Large intestine (tissue), 3 donors: ENCODE data around the gene DOLK. TPM values are rescaled to one million over a fixed set of nuclear protein-coding genes. Genes with fewer than 3 reads are reported as not detected.

ENCODE experiments used
- DNase-seq, 2 donors: peaks; one replicate each; pipeline versions ENCODE4 v3.0.0 to v3.0.0-alpha.2; 2013
- H3K27ac ChIP-seq: one replicate; pipeline ENCODE4 v1.5.1; 2013; ENCODE audit warnings: low read length
- H3K27me3 ChIP-seq: 2 replicates; pipeline ENCODE4 v1.6.1; 2013; ENCODE audit warnings: low read length; ENCODE audit not compliant: control insufficient read depth, insufficient read depth
- H3K36me3 ChIP-seq: 2 replicates; pipeline ENCODE4 v1.6.1; 2013; ENCODE audit warnings: low read length; ENCODE audit not compliant: control insufficient read depth, insufficient read depth
- H3K4me1 ChIP-seq: one replicate; pipeline ENCODE4 v1.6.1; 2013; ENCODE audit warnings: low read length; ENCODE audit not compliant: control insufficient read depth, insufficient read depth
- H3K4me3 ChIP-seq: one replicate; pipeline ENCODE4 v1.5.1; 2013; ENCODE audit warnings: low read length
- H3K9me3 ChIP-seq: one replicate; pipeline ENCODE4 v1.6.1; 2013; ENCODE audit warnings: mild to moderate bottlenecking, low read depth, low read length, moderate library complexity; ENCODE audit not compliant: control insufficient read depth
- WGBS: methylation state at CpG from one replicate; pipeline ENCODE4 v1.1.5; 2013; ENCODE audit warnings: low lambda C conversion rate; ENCODE audit not compliant: insufficient coverage; 5-methylcytosine and 5-hydroxymethylcytosine counted together
- polyA plus RNA-seq: library from polyadenylated mRNA; unstranded; fragments of 120-200 nt; gene quantifications from one replicate; pipeline ENCODE4 v1.2.1, GENCODE V29; 2013

Gene DOLK
- polyA plus RNA-seq, 1 donor = 14.8 TPM

GRCh38 chr9:128908372-128908771 is 39.0 kb downstream of the DOLK start:
- Histone ChIP-seq H3K4me3 (no peak overlapping the region), H3K27ac (no peak overlapping the region), H3K36me3 (peaks cover 50% of the 10 kb centered on the region), H3K9me3 (no peaks in the 10 kb centered on the region), H3K4me1 (peaks cover 2% of the 10 kb centered on the region), H3K27me3 (no peaks in the 10 kb centered on the region)
- WGBS = no CpG with 5 or more reads among the region's 24 CpGs
- no peak for DNase-seq

- no peak for DNase-seq
- Histone ChIP-seq H3K27me3 (no peaks in the 10 kb centered on the region), H3K4me3 (no peak overlapping the region), H3K27ac (no peak overlapping the region), H3K9me3 (no peaks in the 10 kb centered on the region), H3K36me3 (peaks cover 47% of the 10 kb centered on the region), H3K4me1 (peaks cover 9% of the 10 kb centered on the region)
- no CpG with 5 or more reads among the region's 2 CpGs for WGBS
These were observed 40.7 kb downstream of the DOLK start for GRCh38 chr9:128906741-128907140.

DNA sequence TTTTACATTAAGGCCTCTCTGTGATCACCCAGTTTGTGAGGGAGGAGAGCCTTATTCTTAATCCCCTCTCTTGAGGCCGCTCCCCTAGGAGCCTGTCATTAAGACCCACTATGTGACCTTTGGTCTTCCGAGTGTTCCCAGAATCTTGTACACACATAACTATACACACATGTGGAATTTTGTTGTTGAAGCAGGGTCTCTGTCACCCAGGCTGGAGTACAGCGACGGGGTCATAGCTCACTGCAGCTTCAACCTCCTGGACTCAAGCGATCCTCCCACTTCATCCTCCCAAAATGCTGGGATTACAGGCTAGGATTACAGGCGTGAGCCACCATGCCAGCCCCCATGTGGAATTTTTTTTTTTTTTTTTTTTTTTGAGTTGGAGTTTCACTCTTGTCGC is 41.4 kb downstream of the DOLK start:
- Histone ChIP-seq H3K36me3 (peaks cover 43% of the 10 kb centered on the region), H3K9me3 (no peaks in the 10 kb centered on the region), H3K27me3 (no peaks in the 10 kb centered on the region), H3K27ac (no peak overlapping the region), H3K4me1 (peaks cover 10% of the 10 kb centered on the region), H3K4me3 (no peak overlapping the region)
- DNase-seq = no peak
- WGBS = no CpG with 5 or more reads among the region's 7 CpGs

DNA sequence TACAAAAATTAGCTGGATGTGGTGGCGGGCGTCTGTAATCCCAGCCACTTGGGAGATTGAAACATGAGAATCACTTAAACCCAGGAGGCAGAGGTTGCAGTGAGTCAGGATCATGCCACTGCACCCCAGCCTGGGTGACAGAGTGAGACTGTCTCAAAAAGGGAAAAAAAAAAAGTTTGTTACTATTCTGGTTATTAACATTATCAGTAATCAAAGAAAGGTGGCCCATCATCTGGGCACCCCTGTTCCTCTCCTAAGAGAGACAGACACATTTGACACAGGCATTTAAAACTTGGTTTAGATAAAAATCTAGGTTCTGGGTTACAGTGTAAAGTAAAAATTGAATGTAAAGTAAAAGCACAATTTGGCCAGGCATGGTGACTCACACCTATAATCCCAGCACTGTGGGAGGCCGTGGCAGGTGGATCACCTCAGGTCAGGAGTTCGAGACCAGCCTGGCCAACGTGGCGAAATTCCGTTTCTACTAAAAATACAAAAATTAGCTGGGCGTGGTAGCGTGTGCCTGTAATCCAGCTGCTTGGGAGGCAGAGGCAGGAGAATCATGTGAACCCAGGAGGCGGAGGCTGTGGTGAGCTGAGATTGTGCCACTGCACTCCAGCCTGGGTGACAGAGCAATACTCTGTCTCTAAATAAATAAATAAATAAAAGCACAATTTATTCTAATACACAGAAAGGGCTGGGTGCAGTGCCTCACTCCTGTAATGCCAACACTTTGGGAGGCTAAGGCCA is 43.4 kb downstream of the DOLK start:
- H3K36me3 ChIP-seq = peaks cover 31% of the 10 kb centered on the region
- no peak overlapping the region for H3K27ac ChIP-seq
- peaks cover 10% of the 10 kb centered on the region for H3K4me1 ChIP-seq

DNA sequence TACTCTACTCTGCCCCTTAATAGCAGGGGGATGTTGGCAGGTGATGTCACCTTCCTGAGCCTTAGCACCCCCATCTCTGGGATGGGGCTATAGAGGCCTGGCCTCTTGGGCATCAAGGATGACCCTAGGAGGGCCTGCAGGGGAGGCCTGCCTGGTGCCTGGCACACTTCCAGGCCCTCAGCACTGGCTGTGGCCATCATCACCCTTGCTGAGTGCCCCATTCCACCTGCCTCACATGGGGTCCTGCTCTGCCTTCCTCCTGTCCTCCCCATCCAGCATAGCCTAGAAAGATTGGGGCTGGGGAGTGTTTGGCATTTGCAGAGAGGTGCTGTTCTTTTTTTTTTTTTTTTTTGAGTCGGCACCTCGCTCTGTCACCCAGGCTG is 44.3 kb downstream of the DOLK start:
- Histone ChIP-seq H3K27ac (peak overlapping the region; percentile 41), H3K27me3 (no peaks in the 10 kb centered on the region), H3K36me3 (peaks cover 29% of the 10 kb centered on the region), H3K4me1 (peaks cover 10% of the 10 kb centered on the region), H3K9me3 (no peaks in the 10 kb centered on the region), H3K4me3 (no peak overlapping the region)
- DNase-seq = no peak
- no CpG with 5 or more reads among the region's 2 CpGs for WGBS

More for the DNA sequence above, 43.4 kb downstream of the DOLK start:
- no peak for DNase-seq
- Histone ChIP-seq H3K27me3 (no peaks in the 10 kb centered on the region), H3K9me3 (no peaks in the 10 kb centered on the region), H3K4me3 (no peak overlapping the region)
- no CpG with 5 or more reads among the region's 10 CpGs for WGBS

DNA sequence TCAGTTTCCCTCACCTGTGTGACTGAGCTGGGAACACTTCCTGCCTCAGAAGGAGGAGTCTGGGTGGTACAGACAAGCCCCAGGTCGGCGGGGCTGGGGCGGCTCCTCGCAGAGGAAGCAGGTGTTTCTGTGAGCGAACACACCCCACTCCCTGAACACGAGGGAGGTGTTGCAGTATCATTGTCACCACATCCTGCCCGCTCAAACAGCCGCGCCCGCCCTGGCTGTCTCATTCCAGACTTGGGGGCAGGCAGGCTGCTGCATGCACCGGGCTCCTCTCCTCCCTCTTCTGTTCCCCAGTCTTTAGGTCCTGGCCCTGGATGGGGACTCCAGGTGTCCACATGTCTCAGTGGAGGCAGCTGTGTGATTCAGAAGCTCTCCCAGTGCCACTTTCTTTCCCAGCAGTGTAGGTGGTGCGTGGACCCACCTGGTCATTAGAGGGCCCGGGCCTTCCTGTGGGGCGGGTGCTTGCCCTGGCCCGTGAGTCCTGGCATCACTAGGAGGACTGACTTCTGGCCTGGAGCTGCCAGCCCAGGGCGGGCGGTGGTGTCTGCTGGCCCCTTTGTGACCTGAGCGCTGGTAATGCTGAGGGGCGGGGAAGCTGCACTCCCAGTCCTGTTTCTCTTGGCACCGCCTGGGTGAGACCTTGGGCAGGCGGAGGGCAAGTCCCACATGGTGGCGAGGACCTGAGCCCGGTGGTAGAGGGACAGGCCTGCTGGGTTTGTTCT is 44.9 kb downstream of the DOLK start:
- 40% methylated on average over 1 of the region's 23 CpGs for WGBS
- no peak overlapping the region for H3K4me3 ChIP-seq
- DNase-seq = peak in 1 of 2 donors; percentile 72

GRCh38 chr9:128901822-128902221 is 45.6 kb downstream of the DOLK start:
- WGBS = no CpG with 5 or more reads among the region's 5 CpGs
- Histone ChIP-seq H3K36me3 (peaks cover 27% of the 10 kb centered on the region), H3K27me3 (no peaks in the 10 kb centered on the region), H3K4me1 (peaks cover 10% of the 10 kb centered on the region), H3K9me3 (no peaks in the 10 kb centered on the region), H3K27ac (peak overlapping the region; percentile 56), H3K4me3 (no peak overlapping the region)
- DNase-seq = no peak

More for the DNA sequence above, 44.9 kb downstream of the DOLK start:
- no peaks in the 10 kb centered on the region for H3K27me3 ChIP-seq
- H3K36me3 ChIP-seq = peaks cover 26% of the 10 kb centered on the region
- H3K4me1 ChIP-seq = peaks cover 10% of the 10 kb centered on the region
- no peaks in the 10 kb centered on the region for H3K9me3 ChIP-seq
- peak overlapping the region; percentile 56 for H3K27ac ChIP-seq

DNA sequence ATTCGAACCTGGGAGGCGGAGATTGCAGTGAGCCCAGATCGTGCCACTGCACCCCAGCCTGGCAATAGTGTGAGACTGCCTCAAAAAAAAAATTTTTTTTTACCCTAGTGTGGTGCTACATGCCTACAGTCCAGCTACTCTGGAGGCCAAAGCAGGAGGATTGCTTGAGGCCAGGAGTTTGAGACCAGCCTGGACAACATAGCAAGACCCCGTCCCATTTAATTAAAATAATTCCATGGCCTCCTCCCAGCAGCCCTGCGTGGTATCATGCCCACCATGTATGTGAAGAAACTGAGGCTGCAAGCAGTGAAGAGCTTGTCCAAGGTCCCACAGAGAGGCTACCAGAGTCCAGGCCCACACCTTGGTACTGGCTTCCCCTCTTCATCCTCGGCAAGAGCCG is 46.0 kb downstream of the DOLK start:
- Histone ChIP-seq H3K4me1 (peaks cover 10% of the 10 kb centered on the region), H3K27me3 (no peaks in the 10 kb centered on the region), H3K27ac (no peak overlapping the region), H3K4me3 (no peak overlapping the region), H3K36me3 (peaks cover 31% of the 10 kb centered on the region), H3K9me3 (no peaks in the 10 kb centered on the region)
- no CpG with 5 or more reads among the region's 7 CpGs for WGBS
- DNase-seq = no peak

DNA sequence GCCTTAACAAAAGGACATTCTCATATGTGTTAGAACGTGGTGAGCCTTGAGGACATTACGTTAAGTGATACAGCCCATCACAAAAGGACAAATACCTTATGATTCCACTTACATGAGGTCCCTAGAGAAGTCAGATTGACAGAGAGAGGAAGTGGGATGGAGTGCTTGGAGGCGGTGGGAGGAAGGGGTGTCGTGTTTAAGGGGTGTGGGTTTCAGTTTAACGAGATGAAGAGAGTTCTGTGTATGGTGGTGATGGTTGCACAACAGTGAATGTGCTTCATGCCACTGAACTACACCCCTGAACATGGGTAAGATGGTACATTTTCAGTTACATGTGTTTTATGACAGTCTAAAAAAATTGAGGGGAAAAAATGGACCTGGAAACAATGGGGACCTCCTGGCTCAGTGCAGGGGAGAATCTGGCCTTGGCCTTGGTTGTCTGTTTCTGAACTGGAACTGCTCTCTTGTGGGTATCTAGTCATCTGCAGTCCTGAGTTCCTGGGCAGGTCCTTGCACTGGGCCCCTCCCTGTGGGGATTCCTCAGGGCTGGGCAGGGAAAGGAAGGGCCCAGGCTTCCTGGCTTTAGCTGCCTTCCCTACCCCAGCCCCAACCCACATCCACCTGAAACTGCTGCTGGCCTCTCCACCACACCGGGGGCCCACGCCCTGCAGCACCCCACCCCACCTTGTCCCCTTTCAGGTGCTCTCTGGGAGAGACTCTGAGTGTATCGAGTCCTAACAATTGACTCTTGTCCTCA is 47.7 kb downstream of the DOLK start:
- no peaks in the 10 kb centered on the region for H3K9me3 ChIP-seq
- DNase-seq = peak in 1 of 2 donors; percentile 25
- peak overlapping the region; percentile 25 for H3K27ac ChIP-seq
- WGBS = 60% methylated on average over 1 of the region's 8 CpGs
- H3K36me3 ChIP-seq = peaks cover 37% of the 10 kb centered on the region
- peaks cover 10% of the 10 kb centered on the region for H3K4me1 ChIP-seq
- H3K27me3 ChIP-seq = no peaks in the 10 kb centered on the region
- H3K4me3 ChIP-seq = no peak overlapping the region

- Histone ChIP-seq H3K27ac (no peak overlapping the region), H3K9me3 (no peaks in the 10 kb centered on the region), H3K4me1 (peaks cover 10% of the 10 kb centered on the region), H3K27me3 (no peaks in the 10 kb centered on the region), H3K4me3 (no peak overlapping the region), H3K36me3 (peaks cover 37% of the 10 kb centered on the region)
- DNase-seq = no peak
- WGBS = 100% methylated on average over 4 of the region's 18 CpGs
These were observed 48.4 kb downstream of the DOLK start for GRCh38 chr9:128898845-128899565.
